HL-60/S4 (cell line): ENCODE data around the gene SBF1.
"Not testable (repeated sequence)": the region's sequence is repeated elsewhere in the genome, so short reads cannot be mapped to it uniquely, and the experiment has no call there.

Experiments
- in situ Hi-C: fragments of 300-500 bp; cut with MboI; formaldehyde crosslinking; loops from 2 replicates; pipeline ENCODE4 v1.14.3; 2022; ENCODE audit warnings: low sequenced_read_pairs

Gene SBF1

GRCh38 chr22:50434849-50435248 lies 40.0 kb downstream of the SBF1 start:
- in situ Hi-C loops = no loop called here

GRCh38 chr22:50432877-50433510 lies 41.8 kb downstream of the SBF1 start:
- in situ Hi-C loops = not testable (repeated sequence)

- in situ Hi-C loops = no loop called here
Measured at GRCh38 chr22:50432131-50432876, 42.5 kb downstream of the SBF1 start.

GRCh38 chr22:50425179-50425916 lies 49.5 kb downstream of the SBF1 start:
- in situ Hi-C loops = no loop called here

- in situ Hi-C loops = no loop called here
Measured at GRCh38 chr22:50423956-50424355, 50.9 kb downstream of the SBF1 start.

GRCh38 chr22:50422961-50423815 lies 51.6 kb downstream of the SBF1 start:
- in situ Hi-C loops = no loop called here

GRCh38 chr22:50422046-50422445 lies 52.8 kb downstream of the SBF1 start:
- in situ Hi-C loops = no loop called here

GRCh38 chr22:50420581-50420980 lies 54.3 kb downstream of the SBF1 start:
- in situ Hi-C loops = no loop called here

GRCh38 chr22:50420015-50420414 lies 54.8 kb downstream of the SBF1 start:
- in situ Hi-C loops = no loop called here

- in situ Hi-C loops = no loop called here
Measured at GRCh38 chr22:50419116-50419515, 55.7 kb downstream of the SBF1 start.

GRCh38 chr22:50418624-50419023 lies 56.2 kb downstream of the SBF1 start:
- in situ Hi-C loops = no loop called here

GRCh38 chr22:50417411-50418210 lies 57.2 kb downstream of the SBF1 start:
- in situ Hi-C loops = no loop called here

- in situ Hi-C loops = no loop called here
Measured at GRCh38 chr22:50416996-50417395, 57.8 kb downstream of the SBF1 start.

- in situ Hi-C loops = no loop called here
Measured at GRCh38 chr22:50415426-50415825, 59.4 kb downstream of the SBF1 start.

- in situ Hi-C loops = no loop called here
Measured at GRCh38 chr22:50414476-50415248, 60.2 kb downstream of the SBF1 start.

GRCh38 chr22:50408954-50409353 lies 65.9 kb downstream of the SBF1 start:
- in situ Hi-C loops = not testable (repeated sequence)

GRCh38 chr22:50408311-50408710 lies 66.5 kb downstream of the SBF1 start:
- in situ Hi-C loops = no loop called here

- in situ Hi-C loops = no loop called here
Measured at GRCh38 chr22:50406416-50407170, 68.2 kb downstream of the SBF1 start.

- in situ Hi-C loops = no loop called here
Measured at GRCh38 chr22:50403701-50404101, 71.1 kb downstream of the SBF1 start.
